ENCODE measurements around the gene ABCE1.

DNA sequence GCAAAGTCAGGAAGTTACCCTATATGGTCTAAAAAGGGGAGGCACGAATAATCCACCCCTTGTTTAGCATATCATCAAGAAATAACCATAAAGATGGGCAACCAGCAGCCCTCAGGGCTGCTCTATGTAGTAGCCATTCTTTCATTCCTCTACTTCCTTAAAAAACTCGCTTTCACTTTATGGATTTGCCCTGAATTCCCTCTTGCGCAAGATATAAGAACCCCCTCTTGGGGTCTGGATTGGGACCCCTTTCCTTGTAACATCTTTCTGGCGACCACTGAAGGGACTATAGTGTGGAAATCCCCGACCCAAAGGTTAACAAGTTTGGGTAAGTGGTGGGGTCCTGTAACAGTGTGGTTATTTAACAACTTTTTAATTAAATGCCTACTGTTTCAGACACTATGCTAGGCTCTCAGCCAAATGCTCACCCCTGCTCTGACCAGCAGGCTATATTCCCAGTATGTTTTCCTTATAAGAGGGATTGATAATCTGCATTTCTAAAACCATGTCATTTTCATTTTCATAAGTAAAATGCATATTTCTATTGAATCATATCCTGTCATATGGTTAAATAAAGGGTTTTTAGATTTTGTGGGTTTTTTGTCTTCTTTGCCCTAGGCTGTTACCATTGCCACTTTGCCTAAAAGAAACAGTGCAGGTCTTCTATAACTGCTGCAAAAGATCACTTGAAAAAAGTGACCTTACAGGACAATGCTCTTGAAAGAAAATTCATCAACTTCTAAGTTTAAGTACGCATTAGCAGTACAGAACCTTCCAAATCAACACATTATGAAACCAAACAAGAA is 41.6 kb upstream of the ABCE1 start:
- no peak for TF ChIP-seq POLR2A (IDR thresholded peaks at IDR 0.05; ENCODE audit: low read depth, low read length)
- TF ChIP-seq TAF1 (IDR thresholded peaks at IDR 0.05; ENCODE audit: low read depth, low read length): no peak
